GM06990 (cell line): ENCODE data around the gene PITRM1.

Experiments used
- DNase-seq: peaks from one replicate; pipeline ENCODE4 v3.0.0-alpha.2; 2011; ENCODE audit not compliant: insufficient read length; ENCODE audit errors: extremely low read depth
- H3K27me3 ChIP-seq: replicated peaks from 2 replicates; pipeline ENCODE4 v1.6.0; 2011; ENCODE audit warnings: low read length; ENCODE audit not compliant: control insufficient read depth, insufficient read depth
- H3K36me3 ChIP-seq: 2 replicates; pipeline ENCODE4 v1.5.1; 2011; ENCODE audit warnings: low read length; ENCODE audit not compliant: control insufficient read depth, insufficient read depth
- H3K4me3 ChIP-seq: replicated peaks from 2 replicates; pipeline ENCODE4 v1.5.1; 2011; ENCODE audit warnings: low read depth, mild to moderate bottlenecking, control low read depth, low read length
- TF ChIP-seq, protein P1 (sequence below): IDR thresholded peaks from 2 replicates; pipeline ENCODE4 v1.5.1; 2011; ENCODE audit warnings: low read length, control low read depth, mild to moderate bottlenecking, inconsistent platforms; ENCODE audit not compliant: insufficient read depth, poor library complexity, severe bottlenecking

PITRM1 gene

DNA sequence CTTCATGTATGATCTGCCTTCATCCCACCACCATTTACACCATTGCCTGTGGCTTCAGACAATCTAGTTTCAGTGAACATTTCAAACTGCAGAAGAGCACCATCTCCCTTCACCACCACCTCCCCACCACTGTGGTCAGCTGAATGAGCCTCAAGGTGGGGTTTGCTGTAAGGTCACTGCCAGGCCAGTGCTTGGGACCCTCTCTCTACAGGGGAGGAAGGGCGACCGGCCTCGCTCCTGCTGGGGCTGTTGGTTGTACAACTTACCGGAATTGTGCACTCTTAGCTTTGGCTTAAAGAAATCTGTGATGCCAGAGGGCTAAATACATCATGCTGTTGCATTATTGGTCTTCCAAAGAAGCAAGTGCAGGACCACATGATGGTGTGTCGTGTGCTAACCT lies 78.6 kb downstream of the PITRM1 start:
- TF ChIP-seq, protein P1, sequence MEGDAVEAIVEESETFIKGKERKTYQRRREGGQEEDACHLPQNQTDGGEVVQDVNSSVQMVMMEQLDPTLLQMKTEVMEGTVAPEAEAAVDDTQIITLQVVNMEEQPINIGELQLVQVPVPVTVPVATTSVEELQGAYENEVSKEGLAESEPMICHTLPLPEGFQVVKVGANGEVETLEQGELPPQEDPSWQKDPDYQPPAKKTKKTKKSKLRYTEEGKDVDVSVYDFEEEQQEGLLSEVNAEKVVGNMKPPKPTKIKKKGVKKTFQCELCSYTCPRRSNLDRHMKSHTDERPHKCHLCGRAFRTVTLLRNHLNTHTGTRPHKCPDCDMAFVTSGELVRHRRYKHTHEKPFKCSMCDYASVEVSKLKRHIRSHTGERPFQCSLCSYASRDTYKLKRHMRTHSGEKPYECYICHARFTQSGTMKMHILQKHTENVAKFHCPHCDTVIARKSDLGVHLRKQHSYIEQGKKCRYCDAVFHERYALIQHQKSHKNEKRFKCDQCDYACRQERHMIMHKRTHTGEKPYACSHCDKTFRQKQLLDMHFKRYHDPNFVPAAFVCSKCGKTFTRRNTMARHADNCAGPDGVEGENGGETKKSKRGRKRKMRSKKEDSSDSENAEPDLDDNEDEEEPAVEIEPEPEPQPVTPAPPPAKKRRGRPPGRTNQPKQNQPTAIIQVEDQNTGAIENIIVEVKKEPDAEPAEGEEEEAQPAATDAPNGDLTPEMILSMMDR, result no peak
- H3K4me3 ChIP-seq, result no peak overlapping the region
- peaks cover 4% of the 10 kb centered on the region for H3K36me3 ChIP-seq
- DNase-seq, result no peak
- no peaks in the 10 kb centered on the region for H3K27me3 ChIP-seq

DNA sequence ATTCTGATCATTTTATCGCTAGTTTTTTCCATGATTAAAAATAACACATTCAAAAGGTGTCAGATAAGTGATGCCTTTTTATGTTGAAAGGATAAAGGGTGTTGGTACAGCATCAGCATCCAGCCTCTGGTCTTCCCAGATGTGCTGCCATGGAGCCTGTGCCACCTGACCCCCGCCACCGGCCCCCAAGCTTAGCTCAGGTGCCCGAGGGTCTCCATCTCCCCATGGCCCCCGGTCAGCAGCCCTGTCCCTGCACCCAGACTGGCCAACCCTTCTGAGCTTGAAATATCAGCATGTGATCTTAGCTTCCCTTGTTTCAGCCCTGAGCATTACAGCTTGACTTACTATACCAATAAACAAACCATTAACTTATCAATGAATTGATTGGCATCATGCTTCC lies 80.7 kb downstream of the PITRM1 start:
- TF ChIP-seq, protein P1, result no peak
- H3K4me3 ChIP-seq, result no peak overlapping the region
- DNase-seq, result no peak
- H3K27me3 ChIP-seq, result no peaks in the 10 kb centered on the region
- H3K36me3 ChIP-seq, result peaks cover 4% of the 10 kb centered on the region

DNA sequence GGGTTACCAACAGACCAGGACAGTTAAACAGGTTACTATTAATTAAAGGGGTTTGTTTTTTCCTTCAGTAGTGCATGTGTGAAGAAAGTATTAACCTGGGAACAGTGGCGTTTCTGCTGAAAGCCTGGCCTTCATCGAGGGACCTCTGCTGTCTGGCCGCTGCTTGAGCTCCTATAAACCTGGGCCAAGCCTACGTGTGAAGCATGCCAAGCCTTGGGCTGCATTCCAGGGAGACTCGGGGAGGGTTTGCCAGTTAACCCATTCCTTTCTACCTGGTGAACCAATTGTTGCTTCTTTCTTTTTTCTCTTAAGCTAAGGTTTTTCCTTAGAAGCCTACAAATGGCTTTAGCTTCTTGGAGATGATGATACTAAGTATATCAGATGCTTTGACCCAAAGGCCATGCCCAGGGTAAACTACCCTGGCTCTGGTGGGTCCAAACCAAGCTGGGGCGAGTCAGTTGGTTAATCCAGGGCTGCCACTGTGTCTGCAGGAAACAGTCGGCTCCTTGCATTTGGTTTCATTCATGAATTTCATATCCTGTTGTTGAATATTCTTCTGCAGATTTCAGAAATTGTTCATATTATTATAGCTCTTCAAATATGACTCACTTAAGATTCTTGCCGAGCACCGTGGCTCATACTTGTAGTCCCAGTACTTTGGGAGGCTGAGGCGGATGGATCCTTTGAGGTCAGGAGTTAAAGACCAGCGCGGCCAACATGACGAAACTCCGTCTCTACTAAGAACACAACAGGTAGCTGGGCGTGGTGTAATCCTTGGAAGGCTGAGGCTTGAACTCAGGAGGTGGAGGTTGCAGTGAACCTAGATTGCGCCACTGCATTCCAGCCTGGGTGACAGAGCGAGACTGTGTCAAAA lies 81.4 kb downstream of the PITRM1 start:
- no peak overlapping the region for H3K4me3 ChIP-seq
- H3K36me3 ChIP-seq, result peaks cover 7% of the 10 kb centered on the region
- no peaks in the 10 kb centered on the region for H3K27me3 ChIP-seq
- peak; percentile 35 for DNase-seq
- TF ChIP-seq, protein P1, result no peak

DNA sequence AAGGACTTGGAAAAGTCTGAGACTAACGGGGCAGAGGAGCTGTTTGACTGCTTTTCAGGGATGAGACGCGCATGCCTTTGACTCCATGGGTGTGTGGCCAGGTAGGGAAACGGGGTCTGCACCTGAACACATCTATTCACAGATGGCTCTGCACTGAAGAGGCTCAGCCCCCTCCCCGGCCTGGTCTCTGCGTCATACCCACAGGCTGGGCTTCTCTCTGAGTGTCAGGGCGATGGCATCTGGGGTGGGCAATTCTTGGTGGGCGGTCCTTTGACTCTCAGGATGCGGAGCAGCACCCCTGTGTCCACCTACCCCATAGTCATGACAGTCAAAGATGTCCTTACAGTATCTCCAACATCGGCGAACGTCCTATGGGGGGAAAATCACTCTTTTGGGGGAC lies 82.2 kb downstream of the PITRM1 start:
- Histone ChIP-seq H3K4me3 (no peak overlapping the region), H3K27me3 (no peaks in the 10 kb centered on the region), H3K36me3 (peaks cover 7% of the 10 kb centered on the region)
- DNase-seq, result no peak
- TF ChIP-seq, protein P1, result no peak
